ENCODE data around the gene SLC9B2. TPM values are rescaled to one million over a fixed set of nuclear protein-coding genes. Genes with fewer than 3 reads are reported as not detected.

The SLC9B2 gene
- total RNA-seq, 1 experiment from 2014 or later: 2.0 TPM

- H3K4me3 ChIP-seq: no peak overlapping the region
- intact Hi-C loops (cut with micrococcal nuclease; ENCODE audit: unreplicated experiment): loop anchor here (5.0 to 10.0 kb wide), 4 partner anchors 80 to 832 kb away; partner anchors contain the start of genes SLC39A8 and SLC9B1
- CTCF ChIA-PET: no interaction called here
These were observed 20.6 kb upstream of the SLC9B2 start for GRCh38 chr4:103097112-103097511.

GRCh38 chr4:103095080-103095479 lies 18.5 kb upstream of the SLC9B2 start:
- CTCF ChIA-PET: no interaction called here
- H3K9me2 ChIP-seq (ENCODE audit: insufficient read depth): no peaks in the 10 kb centered on the region
- no peak overlapping the region for H3K4me3 ChIP-seq
- POLR2A ChIA-PET (ENCODE audit: unreplicated experiment): no interaction called here
- TF ChIP-seq CTCF (conservative IDR thresholded peaks at IDR 0.05) (no peak), EZH2 (IDR thresholded peaks at IDR 0.05; ENCODE audit: low read depth) (no peak)
- H2AFZ ChIP-seq: no peak overlapping the region
- H3K36me3 ChIP-seq (ENCODE audit: low read depth): no peaks in the 10 kb centered on the region
- no peaks in the 10 kb centered on the region for H3K27me3 ChIP-seq (ENCODE audit: insufficient read depth, low read depth)
- no peaks in the 10 kb centered on the region for H3F3A ChIP-seq (ENCODE audit: insufficient read depth, low read depth)
- H3K27ac ChIP-seq: no peak overlapping the region
- H3K9me3 ChIP-seq (ENCODE audit: insufficient read depth, low read depth): no peaks in the 10 kb centered on the region
- no peak for DNase-seq
- no peaks in the 10 kb centered on the region for H3K79me2 ChIP-seq (ENCODE audit: low read depth)
- H3K4me1 ChIP-seq (replicated peaks; ENCODE audit: insufficient read depth): no peaks in the 10 kb centered on the region
- intact Hi-C loops (cut with micrococcal nuclease; ENCODE audit: unreplicated experiment): loop anchor here (5.0 to 10.0 kb wide), 4 partner anchors 78 to 830 kb away; partner anchors contain the start of genes SLC39A8 and SLC9B1
- no peaks in the 10 kb centered on the region for H4K20me1 ChIP-seq (ENCODE audit: insufficient read depth)
- no peak overlapping the region for H3K4me2 ChIP-seq
- BruUV-seq (replicated peaks): no TSS peak

More at GRCh38 chr4:103097112-103097511, 20.6 kb upstream of the SLC9B2 start:
- Histone ChIP-seq H3K27me3 (ENCODE audit: insufficient read depth, low read depth) (no peaks in the 10 kb centered on the region), H3K36me3 (ENCODE audit: low read depth) (no peaks in the 10 kb centered on the region), H3K4me1 (replicated peaks; ENCODE audit: insufficient read depth) (no peaks in the 10 kb centered on the region), H3K4me2 (no peak overlapping the region), H3K9me2 (ENCODE audit: insufficient read depth) (no peaks in the 10 kb centered on the region), H3K9me3 (ENCODE audit: insufficient read depth, low read depth) (no peaks in the 10 kb centered on the region), H3K27ac (no peak overlapping the region), H3K79me2 (ENCODE audit: low read depth) (no peaks in the 10 kb centered on the region), H2AFZ (no peak overlapping the region), H4K20me1 (ENCODE audit: insufficient read depth) (no peaks in the 10 kb centered on the region), H3F3A (ENCODE audit: insufficient read depth, low read depth) (no peaks in the 10 kb centered on the region)
- no TSS peak for BruUV-seq (replicated peaks)
- DNase-seq: no peak
- POLR2A ChIA-PET (ENCODE audit: unreplicated experiment): no interaction called here
- TF ChIP-seq EZH2 (IDR thresholded peaks at IDR 0.05; ENCODE audit: low read depth) (no peak), CTCF (conservative IDR thresholded peaks at IDR 0.05) (no peak)

- CTCF ChIA-PET: interaction anchor here (0.7 kb wide), 1 partner anchor 54 kb away, joined by 3 read pairs; no protein-coding TSS in a partner anchor
These were observed 15.7 kb upstream of the SLC9B2 start for GRCh38 chr4:103092245-103092644.

More at GRCh38 chr4:103092245-103092644, 15.7 kb upstream of the SLC9B2 start:
- Histone ChIP-seq H3K4me1 (replicated peaks; ENCODE audit: insufficient read depth) (no peaks in the 10 kb centered on the region), H3K79me2 (ENCODE audit: low read depth) (no peaks in the 10 kb centered on the region), H3K27ac (no peak overlapping the region), H2AFZ (no peak overlapping the region), H3K9me3 (ENCODE audit: insufficient read depth, low read depth) (no peaks in the 10 kb centered on the region), H3K9me2 (ENCODE audit: insufficient read depth) (no peaks in the 10 kb centered on the region), H3F3A (ENCODE audit: insufficient read depth, low read depth) (no peaks in the 10 kb centered on the region), H4K20me1 (ENCODE audit: insufficient read depth) (no peaks in the 10 kb centered on the region), H3K27me3 (ENCODE audit: insufficient read depth, low read depth) (no peaks in the 10 kb centered on the region), H3K4me2 (no peak overlapping the region), H3K36me3 (ENCODE audit: low read depth) (no peaks in the 10 kb centered on the region), H3K4me3 (no peak overlapping the region)
- intact Hi-C loops (cut with micrococcal nuclease; ENCODE audit: unreplicated experiment): loop anchor here (5.0 to 10.0 kb wide), 4 partner anchors 470 to 827 kb away; partner anchors contain the start of gene SLC39A8
- DNase-seq: no peak
- TF ChIP-seq EZH2 (IDR thresholded peaks at IDR 0.05; ENCODE audit: low read depth): no peak
- no peak for TF ChIP-seq CTCF (conservative IDR thresholded peaks at IDR 0.05)
- POLR2A ChIA-PET (ENCODE audit: unreplicated experiment): no interaction called here
- BruUV-seq (replicated peaks): no TSS peak

Measured in PC-9 (cell line).